ENCODE results near the gene SORT1. TPM values are rescaled to one million over a fixed set of nuclear protein-coding genes. Genes with fewer than 3 reads are reported as not detected.

The SORT1 gene
- total RNA-seq, 1 experiment from 2014 or later: 9.2 TPM

DNA sequence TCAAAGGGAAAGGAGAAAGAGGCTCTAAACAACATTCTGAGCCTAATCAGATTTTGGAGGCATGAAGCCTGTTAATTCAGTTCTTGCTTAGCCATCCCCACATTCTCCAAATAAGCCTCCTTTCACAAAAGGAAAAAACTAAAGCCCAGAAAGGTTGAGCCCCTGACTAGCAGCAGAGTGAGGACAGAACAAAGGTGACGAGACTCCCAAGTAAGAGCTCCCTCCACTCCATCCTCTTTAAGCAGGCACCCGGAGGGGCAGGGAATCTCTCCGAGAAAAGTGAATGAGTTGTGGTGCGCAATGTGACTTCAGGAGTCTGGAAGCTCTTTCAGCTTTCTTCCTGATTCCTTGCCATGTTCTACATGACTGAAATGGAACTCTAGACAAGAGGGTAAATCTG lies 47.5 kb downstream of the SORT1 start:
- Histone ChIP-seq H3K9ac (ENCODE audit: low read length) (no peak overlapping the region), H3K9me3 (ENCODE audit: low read length) (no peaks in the 10 kb centered on the region), H3K27ac (ENCODE audit: low read length) (no peak overlapping the region), H3K4me3 (ENCODE audit: low read length) (no peak overlapping the region), H4K20me1 (ENCODE audit: low read length) (no peaks in the 10 kb centered on the region), H2AFZ (ENCODE audit: low read length) (no peak overlapping the region), H3K79me2 (ENCODE audit: low read length) (no peaks in the 10 kb centered on the region), H3K4me2 (ENCODE audit: low read length) (no peak overlapping the region), H3K9me2 (replicated peaks; ENCODE audit: low read length) (no peaks in the 10 kb centered on the region), H3K27me3 (ENCODE audit: low read length) (no peaks in the 10 kb centered on the region), H3K4me1 (ENCODE audit: insufficient read depth, low read length) (no peaks in the 10 kb centered on the region), H3F3A (ENCODE audit: low read length, unreplicated experiment) (no peaks in the 10 kb centered on the region), H3K36me3 (ENCODE audit: low read depth, low read length) (no peaks in the 10 kb centered on the region)
- intact Hi-C loops (cut with micrococcal nuclease): loop anchor here (5.0 kb wide), 1 partner anchor 42 kb away; no protein-coding TSS in a partner anchor
- no peak for ATAC-seq
- ChIA-PET CTCF (interaction anchor here (0.5 kb wide), 1 partner anchor 47 kb away, joined by 9 read pairs; no protein-coding TSS in a partner anchor), POLR2A (ENCODE audit: unreplicated experiment) (no interaction called here)
- DNase-seq: no peak
- no peak for TF ChIP-seq EZH2phosphoT487 (IDR thresholded peaks at IDR 0.05; ENCODE audit: borderline replicate concordance, low read length)
- TF ChIP-seq, protein P1, sequence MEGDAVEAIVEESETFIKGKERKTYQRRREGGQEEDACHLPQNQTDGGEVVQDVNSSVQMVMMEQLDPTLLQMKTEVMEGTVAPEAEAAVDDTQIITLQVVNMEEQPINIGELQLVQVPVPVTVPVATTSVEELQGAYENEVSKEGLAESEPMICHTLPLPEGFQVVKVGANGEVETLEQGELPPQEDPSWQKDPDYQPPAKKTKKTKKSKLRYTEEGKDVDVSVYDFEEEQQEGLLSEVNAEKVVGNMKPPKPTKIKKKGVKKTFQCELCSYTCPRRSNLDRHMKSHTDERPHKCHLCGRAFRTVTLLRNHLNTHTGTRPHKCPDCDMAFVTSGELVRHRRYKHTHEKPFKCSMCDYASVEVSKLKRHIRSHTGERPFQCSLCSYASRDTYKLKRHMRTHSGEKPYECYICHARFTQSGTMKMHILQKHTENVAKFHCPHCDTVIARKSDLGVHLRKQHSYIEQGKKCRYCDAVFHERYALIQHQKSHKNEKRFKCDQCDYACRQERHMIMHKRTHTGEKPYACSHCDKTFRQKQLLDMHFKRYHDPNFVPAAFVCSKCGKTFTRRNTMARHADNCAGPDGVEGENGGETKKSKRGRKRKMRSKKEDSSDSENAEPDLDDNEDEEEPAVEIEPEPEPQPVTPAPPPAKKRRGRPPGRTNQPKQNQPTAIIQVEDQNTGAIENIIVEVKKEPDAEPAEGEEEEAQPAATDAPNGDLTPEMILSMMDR (conservative IDR thresholded peaks at IDR 0.05; ENCODE audit: low read depth, low read length): no peak
- no peak for TF ChIP-seq EZH2 (IDR thresholded peaks at IDR 0.05; ENCODE audit: low read length, unreplicated experiment)
- BruUV-seq (replicated peaks): no TSS peak

DNA sequence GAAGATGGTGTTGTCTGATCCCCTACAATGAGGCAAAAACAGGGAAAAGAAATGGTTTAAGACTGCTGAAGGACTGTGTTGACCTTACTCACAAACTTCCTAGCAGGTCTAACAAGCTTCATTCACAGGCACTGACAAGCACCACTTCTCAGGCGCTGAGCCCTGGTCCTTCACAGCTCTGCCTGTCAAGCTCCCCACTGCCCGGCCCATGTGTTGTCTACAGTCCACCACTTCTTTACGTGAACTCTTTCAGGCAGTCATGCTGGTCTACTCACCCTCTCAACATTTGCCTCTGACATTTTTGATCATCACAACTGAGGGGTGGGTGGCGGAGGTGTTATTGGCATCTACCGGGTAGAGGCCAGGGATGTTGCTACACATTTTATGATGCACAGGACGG lies 50.2 kb downstream of the SORT1 start:
- Histone ChIP-seq H2AFZ (ENCODE audit: low read length) (no peak overlapping the region), H3K36me3 (ENCODE audit: low read depth, low read length) (no peaks in the 10 kb centered on the region), H3K9ac (ENCODE audit: low read length) (no peak overlapping the region), H3K79me2 (ENCODE audit: low read length) (no peaks in the 10 kb centered on the region), H4K20me1 (ENCODE audit: low read length) (no peaks in the 10 kb centered on the region), H3K9me3 (ENCODE audit: low read length) (no peaks in the 10 kb centered on the region), H3K9me2 (replicated peaks; ENCODE audit: low read length) (no peaks in the 10 kb centered on the region), H3K4me3 (ENCODE audit: low read length) (no peak overlapping the region), H3K4me1 (ENCODE audit: insufficient read depth, low read length) (no peaks in the 10 kb centered on the region), H3K27me3 (ENCODE audit: low read length) (no peaks in the 10 kb centered on the region), H3K27ac (ENCODE audit: low read length) (no peak overlapping the region), H3F3A (ENCODE audit: low read length, unreplicated experiment) (no peaks in the 10 kb centered on the region), H3K4me2 (ENCODE audit: low read length) (no peak overlapping the region)
- no peak for ATAC-seq
- intact Hi-C loops (cut with micrococcal nuclease): no loop called here
- no peak for DNase-seq
- TF ChIP-seq, protein P1 (conservative IDR thresholded peaks at IDR 0.05; ENCODE audit: low read depth, low read length): no peak
- no peak for TF ChIP-seq EZH2 (IDR thresholded peaks at IDR 0.05; ENCODE audit: low read length, unreplicated experiment)
- TF ChIP-seq EZH2phosphoT487 (IDR thresholded peaks at IDR 0.05; ENCODE audit: borderline replicate concordance, low read length): no peak
- BruUV-seq (replicated peaks): no TSS peak
- CTCF ChIA-PET: no interaction called here
- POLR2A ChIA-PET (ENCODE audit: unreplicated experiment): no interaction called here

DNA sequence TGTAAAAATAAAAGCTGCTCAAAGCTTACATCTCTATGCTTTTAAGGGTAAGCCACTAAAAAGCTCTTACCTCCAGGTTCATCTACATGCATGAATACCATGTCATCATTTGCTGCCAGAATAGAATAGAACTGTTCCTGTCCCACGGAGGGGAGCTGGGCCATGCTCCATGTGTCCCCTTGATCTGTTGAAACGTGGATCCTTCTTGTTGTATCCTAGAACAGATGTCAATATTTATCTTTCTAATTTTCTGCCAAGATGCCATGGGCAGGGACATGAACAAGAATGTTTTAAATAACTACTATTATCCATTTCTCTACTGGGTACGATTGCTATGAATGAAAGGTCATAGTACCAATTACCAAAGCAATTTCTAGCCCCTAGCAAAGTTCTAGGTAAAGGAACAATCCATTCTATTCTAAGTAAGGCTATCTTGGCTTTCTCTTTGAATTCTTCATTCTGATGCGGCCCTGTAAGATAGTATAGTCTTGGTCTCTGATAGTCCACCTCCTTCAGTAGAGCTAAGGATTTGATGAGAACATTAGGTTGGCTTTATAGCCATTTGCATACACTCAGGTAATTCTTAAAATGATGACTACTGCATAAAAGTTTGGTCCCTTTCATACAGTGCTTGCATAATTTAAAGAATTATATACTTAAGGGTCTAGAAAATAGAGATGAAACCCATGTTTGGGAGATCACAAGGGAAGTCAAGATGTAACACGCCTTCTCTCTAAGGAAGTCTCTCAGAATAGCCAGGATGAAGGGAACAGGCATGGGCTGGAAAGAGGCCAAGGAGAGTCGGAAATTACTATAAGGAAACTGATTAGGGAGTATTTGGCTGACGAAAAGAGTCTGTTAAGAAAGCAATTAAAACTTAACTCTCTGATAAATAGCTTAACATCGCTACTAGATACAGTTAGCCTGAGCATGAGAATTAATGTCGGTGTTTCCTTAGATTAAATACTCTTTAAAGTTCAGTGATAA lies 55.5 kb downstream of the SORT1 start:
- BruUV-seq (replicated peaks): no TSS peak
- H2AFZ ChIP-seq (ENCODE audit: low read length): no peak overlapping the region
- intact Hi-C loops (cut with micrococcal nuclease): no loop called here
- H3K9me2 ChIP-seq (replicated peaks; ENCODE audit: low read length): no peaks in the 10 kb centered on the region
- H4K20me1 ChIP-seq (ENCODE audit: low read length): no peaks in the 10 kb centered on the region
- ChIA-PET CTCF (interaction anchor here (0.5 kb wide), 1 partner anchor 57 kb away, joined by 3 read pairs; no protein-coding TSS in a partner anchor), POLR2A (ENCODE audit: unreplicated experiment) (no interaction called here)
- H3K79me2 ChIP-seq (ENCODE audit: low read length): no peaks in the 10 kb centered on the region
- H3K36me3 ChIP-seq (ENCODE audit: low read depth, low read length): peaks cover 3% of the 10 kb centered on the region; the same call in 1 of the 2 replicates
- no peaks in the 10 kb centered on the region for H3K4me1 ChIP-seq (ENCODE audit: insufficient read depth, low read length)
- H3K9me3 ChIP-seq (ENCODE audit: low read length): no peaks in the 10 kb centered on the region
- no peak overlapping the region for H3K4me3 ChIP-seq (ENCODE audit: low read length)
- no peak for TF ChIP-seq EZH2phosphoT487 (IDR thresholded peaks at IDR 0.05; ENCODE audit: borderline replicate concordance, low read length)
- no peak for TF ChIP-seq EZH2 (IDR thresholded peaks at IDR 0.05; ENCODE audit: low read length, unreplicated experiment)
- TF ChIP-seq, protein P1 (conservative IDR thresholded peaks at IDR 0.05; ENCODE audit: low read depth, low read length): no peak
- no peaks in the 10 kb centered on the region for H3K27me3 ChIP-seq (ENCODE audit: low read length)
- H3F3A ChIP-seq (ENCODE audit: low read length, unreplicated experiment): no peaks in the 10 kb centered on the region
- no peak overlapping the region for H3K9ac ChIP-seq (ENCODE audit: low read length)
- ATAC-seq (no peak), DNase-seq (no peak)
- no peak overlapping the region for H3K27ac ChIP-seq (ENCODE audit: low read length)
- no peak overlapping the region for H3K4me2 ChIP-seq (ENCODE audit: low read length)
